Stimulated activated CD4-positive, alpha-beta T cell treated with anti-CD3 and anti-CD28 coated beads, Interleukin-1b, Interleukin-23, amount 100 ng/mL, for 4 hours (primary cell): ENCODE measurements around the gene G3BP2.
"Not testable (repeated sequence)": the region's sequence is repeated elsewhere in the genome, so short reads cannot be mapped to it uniquely, and the experiment has no call there.

ENCODE experiments used
- DNase-seq, 2 donors: peaks; one replicate each; pipeline ENCODE4 v3.0.0-alpha.2; 2020; ENCODE audit warnings: low read depth in 2 of 2

G3BP2 gene

DNA sequence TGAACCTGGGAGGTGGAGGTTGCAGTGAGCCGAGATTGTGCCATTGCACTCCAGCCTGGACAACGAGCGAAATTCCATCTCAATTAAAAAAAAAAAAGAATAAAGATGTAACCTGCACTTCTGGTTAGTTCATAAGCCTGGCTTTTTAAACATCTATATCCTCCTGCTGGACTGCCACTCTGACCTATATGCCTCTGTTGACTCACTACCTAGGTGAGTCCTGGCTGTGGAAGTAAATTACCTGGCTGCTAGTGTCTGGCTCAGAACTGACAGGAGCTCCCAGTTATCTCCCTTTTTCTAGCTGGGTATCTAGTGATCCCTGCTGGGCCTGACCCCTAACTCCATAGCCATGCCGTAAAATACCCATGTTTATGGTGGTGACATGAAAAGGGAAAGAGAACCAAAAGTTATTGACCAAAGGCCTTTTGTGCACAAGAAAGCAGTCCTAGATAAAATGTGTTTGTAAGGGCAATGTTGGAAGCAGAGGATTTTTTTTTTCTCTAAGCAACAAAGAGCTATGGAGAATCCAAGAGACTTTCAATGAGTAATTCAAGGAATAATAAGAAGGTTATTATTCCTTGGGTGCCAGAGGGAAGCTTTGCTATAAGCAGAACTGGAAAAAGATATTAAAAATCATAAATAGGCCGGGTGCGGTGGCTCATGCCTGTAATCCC, 10.4 kb upstream of the G3BP2 start:
- DNase-seq = no peak

DNA sequence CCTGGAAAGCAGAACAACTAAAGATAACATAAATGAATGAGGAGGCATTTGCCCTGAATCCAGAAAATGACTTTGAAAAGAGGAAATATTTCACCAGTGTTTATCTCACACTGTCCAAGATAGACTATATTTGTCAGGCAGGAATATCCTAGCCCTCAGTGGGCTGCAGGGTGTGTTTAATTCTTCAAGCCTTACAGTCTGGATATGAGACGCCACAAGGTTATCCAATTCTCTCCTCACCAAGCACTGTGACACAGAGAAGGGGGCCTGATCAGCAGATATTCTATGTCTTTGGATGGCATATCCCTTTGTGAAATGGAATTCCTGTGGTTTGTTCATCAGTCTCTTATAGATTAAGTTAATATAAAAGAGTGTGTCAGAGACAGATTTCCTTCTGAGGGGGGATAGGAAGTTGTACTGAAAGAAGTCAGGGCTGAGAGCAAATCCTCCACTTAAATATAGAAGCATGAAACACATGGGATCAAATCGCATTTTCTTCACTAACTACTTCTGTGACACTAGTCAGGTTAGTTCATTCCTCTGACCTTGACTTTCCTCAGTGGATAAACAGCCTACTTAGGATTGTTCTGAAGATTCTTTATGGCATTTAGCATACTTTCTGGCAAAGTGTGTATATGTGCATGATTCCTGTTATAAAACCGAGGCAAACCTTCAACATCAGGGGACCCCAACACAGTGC, 6.8 kb upstream of the G3BP2 start:
- no peak for DNase-seq

DNA sequence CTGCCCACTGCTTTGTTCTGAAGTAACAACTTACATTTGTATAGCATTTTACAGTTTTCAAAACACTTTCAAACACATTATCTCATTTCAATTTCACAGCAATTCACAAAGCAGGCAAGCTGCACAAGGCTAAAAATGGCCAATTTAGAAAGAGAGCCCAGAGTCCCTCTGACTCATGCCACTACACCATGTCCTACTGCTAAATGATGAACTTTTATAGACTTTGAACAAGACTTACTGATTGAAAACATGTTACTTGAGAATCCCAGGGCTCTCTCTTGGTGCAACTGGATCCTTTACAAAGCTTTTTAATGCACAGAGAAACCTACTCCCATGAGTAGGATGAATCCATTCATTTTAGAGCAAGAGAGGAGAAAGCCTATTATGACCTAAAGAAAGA, 5.8 kb upstream of the G3BP2 start:
- DNase-seq = no peak

DNA sequence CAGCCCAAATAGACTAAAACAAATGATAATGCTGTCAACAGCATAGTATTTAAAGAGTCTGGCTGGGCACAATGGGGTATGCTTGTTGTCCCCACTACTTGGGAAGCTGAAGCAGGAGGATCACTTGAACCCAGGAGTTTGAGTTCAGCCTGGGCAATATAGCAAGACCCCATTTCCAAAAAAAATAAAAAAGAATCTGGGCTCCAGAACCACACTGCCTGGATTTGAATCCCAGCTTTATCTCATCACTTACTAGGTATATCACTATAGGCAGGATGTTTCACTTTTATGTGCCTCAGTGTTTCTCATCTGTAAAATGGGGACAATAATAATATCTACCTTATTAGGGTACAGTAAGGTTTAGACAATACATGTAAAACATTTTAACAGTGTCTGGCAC, 5.3 kb upstream of the G3BP2 start:
- no peak for DNase-seq

DNA sequence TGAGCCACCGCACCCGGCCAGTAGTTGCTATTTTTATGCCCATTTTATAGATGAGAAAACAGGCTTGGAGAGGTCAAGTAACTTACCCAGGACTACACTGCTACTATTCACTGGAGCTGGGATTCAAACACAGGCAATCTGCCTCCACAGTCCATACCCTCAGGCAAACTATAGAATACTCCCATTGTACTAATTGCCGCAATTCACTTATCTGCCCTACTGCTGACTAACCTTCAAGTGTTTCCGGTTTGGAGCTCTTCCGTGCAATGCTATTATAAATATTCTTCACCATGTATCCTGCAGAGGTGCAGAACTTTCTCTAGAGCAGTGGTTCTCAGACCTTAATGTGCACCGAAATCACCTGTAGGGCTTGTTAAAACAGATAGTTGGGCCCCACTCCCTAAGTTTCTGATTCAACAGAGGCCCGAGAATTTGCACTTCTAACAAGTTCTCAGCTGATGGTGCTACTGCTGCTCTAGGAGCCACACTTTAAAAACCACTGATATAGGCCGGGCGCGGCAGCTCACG, 1.9 kb upstream of the G3BP2 start:
- no peak for DNase-seq

DNA sequence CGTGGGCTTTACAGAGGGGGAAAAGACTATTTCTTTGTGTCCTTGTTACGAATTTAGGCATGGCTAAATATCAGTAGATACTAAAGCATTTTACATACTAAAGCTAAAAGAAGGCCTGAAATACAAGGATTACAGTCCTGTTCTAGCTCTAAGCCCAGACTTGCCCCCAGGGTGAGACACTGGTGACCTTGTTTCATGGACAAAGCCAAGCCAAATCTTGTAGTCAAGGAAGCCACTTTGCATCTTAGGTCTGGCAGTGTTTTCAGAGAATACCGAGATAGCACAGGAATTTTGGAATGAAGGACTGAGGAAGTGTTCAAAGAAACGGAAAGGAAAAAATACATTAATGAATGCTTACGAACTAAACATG, 733 bp upstream of the G3BP2 start:
- no peak for DNase-seq

DNA sequence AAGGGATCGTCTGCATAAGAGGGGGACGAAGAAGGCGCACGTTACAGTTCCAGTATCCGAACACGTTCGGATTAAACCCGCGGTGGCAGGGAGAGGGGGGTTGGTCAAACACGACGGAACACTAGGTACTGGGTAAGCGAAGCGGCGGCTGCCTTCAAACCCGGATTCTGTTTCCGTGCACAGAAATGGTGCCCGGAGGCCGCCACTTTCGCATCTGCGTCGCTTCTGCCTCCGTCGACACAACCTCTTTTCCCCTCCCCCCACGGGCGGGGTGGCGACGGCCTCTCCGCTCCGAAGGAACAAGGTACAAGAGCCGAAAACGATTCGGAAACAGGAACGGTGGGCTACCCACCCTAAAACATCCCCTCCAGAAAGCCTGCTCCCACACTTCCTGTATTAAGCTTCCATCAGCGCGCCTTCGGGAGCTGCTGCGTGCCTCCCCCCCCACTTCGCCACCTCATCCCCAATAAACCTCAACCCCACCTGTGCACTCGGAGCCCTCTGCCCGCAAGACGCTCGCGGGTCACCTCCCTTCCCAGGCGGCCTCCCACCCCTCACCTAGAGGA, 667 bp downstream of the G3BP2 start:
- peak; percentile 67 to 73 for DNase-seq

DNA sequence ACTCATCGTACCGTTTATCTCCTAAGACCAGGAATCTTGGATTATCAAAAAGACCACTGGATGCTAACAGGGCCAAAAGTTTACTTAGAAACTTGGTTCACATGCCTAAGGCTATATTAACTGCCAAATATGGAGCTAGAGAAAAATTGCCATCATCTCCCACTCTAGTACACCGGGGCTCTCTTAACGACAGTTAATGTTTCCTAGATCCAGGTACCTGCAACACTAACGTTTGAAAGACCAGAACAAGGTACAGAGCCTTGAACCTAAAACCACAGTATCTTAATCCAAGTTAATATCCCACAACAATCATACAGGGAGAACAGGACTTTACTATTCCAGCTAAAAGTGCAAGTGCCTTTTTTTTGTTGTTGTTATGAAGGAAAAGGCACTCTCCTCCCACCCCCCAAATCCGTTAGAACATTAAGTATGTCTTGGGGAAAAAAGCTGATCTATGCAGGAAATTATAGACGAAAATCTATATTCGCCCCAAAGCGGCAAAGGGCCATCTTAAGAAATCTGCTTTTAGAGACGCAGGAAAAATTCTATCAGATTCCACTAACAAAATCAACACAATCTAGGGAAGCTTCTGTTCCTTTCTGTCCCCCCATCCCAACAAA, 1.3 kb downstream of the G3BP2 start:
- DNase-seq = no peak

DNA sequence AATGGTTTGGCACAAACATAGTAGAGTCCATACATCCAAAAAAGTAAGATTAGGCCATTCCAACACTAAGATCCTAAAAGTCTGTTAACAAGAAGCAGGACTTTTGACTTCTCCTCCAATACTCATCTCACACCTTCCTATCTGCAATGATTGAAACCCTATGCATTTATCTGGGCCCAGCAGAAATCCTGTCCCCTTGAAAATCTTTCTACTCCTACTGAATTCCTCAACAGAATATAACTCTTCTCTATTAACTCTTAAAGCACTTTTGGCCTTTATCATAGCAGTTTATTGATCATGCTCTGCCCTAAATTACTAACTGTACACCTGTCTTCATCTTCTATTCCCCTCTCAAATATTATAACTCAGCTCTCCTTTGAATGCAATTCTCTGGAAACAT, 4.6 kb downstream of the G3BP2 start:
- DNase-seq = no peak

DNA sequence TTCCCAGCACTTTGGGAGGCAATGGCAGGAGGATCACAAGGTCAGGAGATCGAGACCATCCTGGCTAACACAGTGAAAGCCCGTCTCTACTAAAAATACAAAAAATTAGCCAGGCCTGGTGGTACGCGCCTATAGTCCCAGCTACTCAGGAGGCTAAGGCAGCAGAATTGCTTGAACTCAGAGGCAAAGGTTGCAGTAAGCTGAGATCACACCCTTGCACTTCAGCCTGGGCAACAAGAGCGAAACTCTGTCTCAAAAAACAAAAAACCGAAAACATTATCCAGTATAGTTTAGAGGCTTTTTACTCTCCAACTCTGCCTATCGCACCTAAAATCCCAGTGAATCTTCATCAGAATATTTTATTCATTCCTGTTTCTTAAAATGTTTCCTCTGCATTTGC, 5.6 kb downstream of the G3BP2 start:
- not testable (repeated sequence) for DNase-seq

DNA sequence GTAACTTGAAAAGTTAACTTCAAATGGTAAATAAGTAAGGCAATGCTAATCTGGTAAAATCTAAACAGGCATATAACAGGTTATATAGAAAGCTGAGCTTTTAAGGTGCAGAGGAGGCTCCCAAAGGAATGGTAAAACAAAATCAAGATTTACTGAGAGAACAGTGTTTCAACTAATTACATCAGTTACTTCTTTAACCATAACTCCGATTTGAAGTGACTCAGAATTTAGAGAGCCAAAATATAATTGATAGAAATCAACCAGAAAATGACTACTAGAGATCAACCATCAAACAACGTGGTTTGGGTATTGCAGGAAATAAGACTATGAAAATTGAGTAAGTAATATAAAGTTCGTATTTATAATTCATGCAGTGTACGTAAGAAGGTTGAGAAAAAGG, 6.9 kb downstream of the G3BP2 start:
- DNase-seq = no peak

DNA sequence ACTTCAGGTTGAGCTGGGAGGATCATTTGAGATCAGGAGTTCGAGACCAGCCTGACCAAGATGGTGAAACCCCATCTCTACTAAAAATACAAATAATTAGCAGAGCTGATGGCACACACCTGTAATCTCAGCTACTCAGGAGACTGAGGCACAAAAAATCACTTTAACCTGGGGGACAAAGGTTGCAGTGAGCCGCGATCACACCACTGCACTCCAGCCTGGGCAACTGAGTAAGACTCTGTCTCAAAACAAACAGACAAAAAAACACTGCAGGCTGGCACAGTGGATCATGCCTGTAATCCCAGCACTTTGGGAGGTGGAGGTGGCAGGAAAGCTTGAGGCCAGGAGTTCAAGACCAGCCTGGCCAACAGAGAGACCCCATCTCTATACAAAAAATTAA, 8.6 kb downstream of the G3BP2 start:
- DNase-seq = not testable (repeated sequence)

DNA sequence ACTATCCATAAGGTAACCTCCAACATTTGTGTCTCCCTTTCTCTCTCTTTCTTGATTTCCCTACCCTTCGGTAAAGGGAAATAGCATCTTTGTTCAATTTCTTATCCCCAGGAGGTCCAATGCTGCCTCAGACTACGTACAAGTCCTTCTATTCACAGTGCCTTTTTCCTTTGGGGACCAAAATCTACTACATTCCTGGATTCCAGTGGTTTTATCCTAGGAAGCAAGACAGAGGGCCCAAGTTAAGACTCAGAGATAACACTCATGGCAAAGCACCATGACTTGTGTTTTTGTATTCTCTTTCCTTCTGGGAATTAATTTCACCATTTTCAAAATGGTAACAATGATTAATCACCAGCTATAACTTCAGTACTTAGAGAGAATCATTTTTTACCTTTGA, 10.6 kb downstream of the G3BP2 start:
- DNase-seq = no peak

DNA sequence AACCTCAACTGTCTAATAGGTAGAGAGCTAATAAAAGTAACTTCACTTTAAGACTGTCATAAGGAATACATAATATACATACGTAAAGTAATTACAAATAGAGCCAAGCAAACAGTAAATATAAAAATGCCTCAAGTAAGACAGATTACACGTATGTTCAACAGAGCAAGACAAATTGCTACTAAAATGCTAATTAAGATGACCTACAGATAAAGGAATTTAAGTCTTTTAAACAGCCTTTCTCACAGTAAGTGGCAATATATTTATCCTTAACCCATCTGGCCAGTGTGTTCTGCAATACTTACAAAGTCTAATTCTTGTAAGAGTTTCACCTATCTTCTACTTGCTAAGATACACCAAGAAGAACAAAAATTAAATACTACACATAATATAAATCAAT, 12.7 kb downstream of the G3BP2 start:
- DNase-seq = no peak

DNA sequence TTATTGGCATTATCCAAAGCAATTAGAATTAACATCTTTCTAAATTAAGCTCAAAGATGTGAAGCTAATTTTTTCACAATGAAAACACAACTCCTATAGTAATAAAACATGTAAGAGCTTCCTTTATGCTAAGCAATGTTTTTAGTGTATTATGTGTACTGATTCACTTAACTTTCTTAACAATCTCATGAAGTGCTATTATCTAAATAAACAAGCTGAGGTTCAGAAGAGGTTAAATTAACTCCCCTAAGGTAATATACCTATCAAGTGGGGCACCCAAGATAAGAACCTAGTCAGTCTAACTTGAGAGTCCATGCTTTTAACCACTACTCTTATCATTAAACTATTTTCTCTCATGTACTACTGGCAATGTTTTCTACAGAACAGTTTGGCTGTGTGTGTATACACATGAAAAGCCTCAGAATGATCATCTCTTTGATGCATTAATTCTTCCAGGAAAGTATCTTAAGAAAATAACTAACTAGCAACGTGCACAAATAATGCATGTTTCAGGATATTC, 13.6 kb downstream of the G3BP2 start:
- no peak for DNase-seq

DNA sequence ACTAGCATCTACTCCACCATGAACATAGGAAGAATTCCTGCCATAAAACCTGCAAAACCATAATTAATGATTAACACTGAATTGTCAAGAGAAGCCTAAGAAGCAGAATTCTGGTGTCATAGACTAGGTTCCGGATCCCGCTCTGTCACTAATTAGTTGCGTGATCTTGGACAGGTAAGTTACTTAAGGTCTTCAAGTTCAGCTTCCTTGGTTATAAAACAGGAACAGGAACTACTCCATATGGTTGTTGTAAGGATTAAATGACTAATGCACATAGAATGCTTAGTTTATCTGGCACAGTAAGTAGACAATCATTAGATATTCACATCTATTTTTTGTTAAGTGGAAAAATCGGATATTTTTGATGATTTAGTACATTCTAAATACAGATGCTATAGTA, 14.3 kb downstream of the G3BP2 start:
- no peak for DNase-seq

DNA sequence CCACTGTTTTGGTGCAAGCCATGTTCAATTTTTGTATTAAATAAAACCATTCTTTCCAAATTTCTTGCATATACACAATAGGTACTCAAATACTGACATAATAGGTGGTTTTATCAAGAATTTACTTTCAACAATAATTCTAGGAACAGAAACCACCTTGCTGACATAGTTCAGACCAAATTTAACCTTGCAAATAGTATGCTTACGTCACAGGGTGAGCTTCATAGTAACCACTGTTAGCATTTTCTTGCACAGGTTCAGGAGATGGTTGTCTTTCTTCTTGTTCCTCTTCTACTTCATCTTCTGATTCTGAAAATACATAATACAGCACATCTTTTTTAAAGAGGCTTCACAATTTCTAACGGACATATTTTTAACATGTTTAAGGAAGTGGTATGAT, 17.6 kb downstream of the G3BP2 start:
- DNase-seq = no peak

DNA sequence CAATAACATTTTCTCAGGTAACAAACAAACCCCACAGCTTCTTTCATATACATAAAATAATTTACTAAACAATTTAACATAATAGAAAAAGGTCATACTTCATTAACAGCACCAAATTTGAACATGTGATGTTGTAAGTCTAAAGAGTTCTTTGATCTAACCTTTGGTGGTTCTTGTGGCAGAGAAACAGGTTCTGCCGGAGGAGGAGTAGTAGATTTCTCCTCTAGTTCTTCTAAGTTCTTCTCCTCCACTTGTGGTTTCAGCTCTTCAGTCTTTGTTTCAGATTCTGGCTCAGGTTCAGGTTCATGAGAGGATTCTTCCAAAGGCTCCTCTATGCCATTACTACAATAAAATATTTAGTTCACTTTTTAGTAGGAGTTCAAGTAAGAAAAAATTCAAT, 18.3 kb downstream of the G3BP2 start:
- DNase-seq = no peak

DNA sequence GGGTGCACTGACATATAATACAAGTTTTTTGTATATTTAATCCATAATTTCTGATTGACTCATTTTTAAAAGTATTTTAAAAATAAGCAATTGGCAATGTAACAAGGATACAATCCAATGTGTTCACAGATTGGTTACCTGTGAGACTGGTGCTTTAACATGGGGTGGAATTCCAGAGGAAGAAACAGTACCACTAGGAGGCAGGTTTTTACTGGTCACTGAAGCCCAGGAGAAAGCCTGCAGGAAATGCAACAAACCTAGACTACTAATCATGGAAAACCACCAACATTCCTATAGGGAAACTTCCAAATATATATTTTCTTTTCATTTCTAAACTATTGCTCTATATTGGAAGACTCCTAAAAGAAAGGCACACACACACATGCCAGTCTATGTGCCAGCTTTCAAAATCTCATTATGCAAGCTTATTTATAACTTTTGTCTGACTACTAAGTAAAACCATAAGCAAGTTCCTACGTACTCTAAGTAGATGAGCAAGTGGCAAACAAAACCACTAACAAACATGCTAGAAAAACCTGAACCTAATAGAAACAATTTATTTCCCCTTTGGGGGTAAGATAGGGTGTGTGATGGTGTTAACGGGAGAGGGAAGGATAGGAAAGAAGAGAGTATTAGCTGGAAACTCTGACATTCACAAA, 19.2 kb downstream of the G3BP2 start:
- DNase-seq = no peak

DNA sequence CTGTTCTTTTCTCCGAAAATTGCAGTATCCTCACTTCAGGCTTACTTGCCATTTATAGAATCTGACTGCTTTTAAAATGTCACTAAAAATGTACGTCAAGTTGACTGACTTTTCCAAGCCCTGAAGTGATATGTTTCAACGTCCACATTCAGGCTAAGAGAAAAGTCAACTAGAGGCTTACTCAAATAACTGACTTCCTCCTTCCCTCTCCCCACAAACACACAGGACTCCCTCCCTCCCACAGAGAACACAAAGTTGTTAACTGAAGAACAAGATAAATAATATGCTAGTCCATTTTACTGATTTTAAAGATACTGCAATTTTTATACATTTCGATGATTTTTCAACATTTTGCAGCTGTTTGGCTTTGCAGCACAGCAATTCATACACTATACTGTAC, 29.1 kb downstream of the G3BP2 start:
- DNase-seq = no peak

DNA sequence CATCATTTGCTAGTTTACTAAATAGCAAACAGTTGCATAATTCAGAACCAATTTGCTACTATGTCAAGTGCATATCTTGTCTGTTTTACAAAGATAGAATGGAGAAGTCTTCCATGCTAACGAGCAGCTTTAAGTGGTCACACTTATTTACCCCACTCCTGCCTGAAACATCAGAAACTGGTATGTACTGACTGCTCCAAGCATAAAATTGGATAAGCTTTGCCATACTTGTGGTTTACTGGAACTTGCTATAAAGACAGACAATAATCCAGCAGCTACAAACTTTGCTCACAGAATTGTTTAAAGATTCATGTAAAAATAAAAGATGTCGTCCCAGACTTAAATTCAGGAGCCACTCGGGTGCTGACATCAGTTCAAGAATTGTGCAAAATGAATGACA, 29.6 kb downstream of the G3BP2 start:
- no peak for DNase-seq

DNA sequence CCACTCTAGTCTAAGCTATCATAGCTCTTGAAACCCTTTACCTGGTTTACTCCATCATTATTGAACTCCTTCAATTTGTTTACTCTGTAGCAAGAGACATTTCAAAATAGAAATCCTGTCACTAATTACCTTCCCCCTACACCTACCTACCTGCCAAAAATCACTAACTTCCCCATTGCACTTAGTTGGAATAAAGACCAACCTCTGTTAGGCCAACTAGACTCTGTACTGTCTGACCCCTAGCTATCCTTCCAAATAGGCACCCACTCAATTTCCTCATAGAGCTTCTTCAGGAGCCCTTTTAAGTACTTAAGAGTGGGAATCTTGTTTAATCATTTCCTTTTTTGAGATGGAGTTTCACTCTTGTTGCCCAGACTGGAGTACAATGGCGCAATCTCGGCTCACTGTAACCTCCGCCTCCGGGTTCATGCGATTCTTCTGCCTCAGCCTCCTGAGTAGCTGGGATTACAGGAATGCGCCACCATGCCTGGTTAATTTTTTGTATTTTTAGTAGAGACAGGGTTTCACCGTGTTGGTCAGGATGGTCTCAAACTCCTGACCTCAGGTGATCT, 34.0 kb downstream of the G3BP2 start:
- no peak for DNase-seq
